Kidney capillary endothelial cell (primary cell): ENCODE results near the gene CYGB.
A peak's percentile ranks its signal among the peaks of the same experiment; 100 is the strongest.

ENCODE experiments used
- DNase-seq: peaks from one replicate; pipeline ENCODE4 v3.0.0-alpha.2; 2018; ENCODE audit warnings: low spot score

Gene CYGB

GRCh38 chr17:76500747-76501017, 36.8 kb downstream of the CYGB start:
- no peak for DNase-seq

GRCh38 chr17:76500074-76500746, 37.3 kb downstream of the CYGB start:
- no peak for DNase-seq

- DNase-seq = no peak
These were observed 38.2 kb downstream of the CYGB start for GRCh38 chr17:76499267-76499667.

- DNase-seq = no peak
These were observed 38.6 kb downstream of the CYGB start for GRCh38 chr17:76498876-76499251.

- peak; percentile 78 for DNase-seq
These were observed 39.3 kb downstream of the CYGB start for GRCh38 chr17:76497979-76498875.

- no peak for DNase-seq
These were observed 39.9 kb downstream of the CYGB start for GRCh38 chr17:76497699-76497978.

GRCh38 chr17:76496464-76496863, 41.0 kb downstream of the CYGB start:
- no peak for DNase-seq

GRCh38 chr17:76495663-76496400, 41.7 kb downstream of the CYGB start:
- DNase-seq = no peak

GRCh38 chr17:76493505-76494167, 43.9 kb downstream of the CYGB start:
- no peak for DNase-seq

DNA sequence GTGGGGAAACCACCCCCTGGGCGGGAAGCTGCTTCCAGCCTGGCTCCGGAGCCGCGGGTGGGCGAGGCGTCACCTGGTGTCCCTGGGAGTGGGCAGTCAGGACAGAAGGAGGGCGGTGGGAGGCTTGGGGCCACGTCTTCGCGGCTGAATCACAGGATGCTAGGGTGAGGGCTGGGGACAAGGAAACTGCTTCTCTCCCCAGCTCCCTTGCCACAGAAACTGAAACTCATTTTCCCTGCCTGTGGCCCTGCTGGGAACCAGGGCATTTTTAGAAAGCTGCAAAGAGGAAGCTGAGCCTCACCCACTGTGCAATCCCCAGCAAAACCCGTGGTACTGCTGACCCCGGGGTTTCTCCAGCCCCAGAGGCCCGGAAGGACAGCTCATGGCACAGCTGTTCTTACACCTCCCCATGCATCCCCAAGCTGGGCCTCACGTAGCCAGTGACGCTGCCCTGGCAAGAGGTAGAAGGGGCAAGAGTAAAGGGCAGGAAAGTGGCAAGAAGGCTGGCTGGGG, 44.5 kb downstream of the CYGB start:
- peak; percentile 82 for DNase-seq

DNA sequence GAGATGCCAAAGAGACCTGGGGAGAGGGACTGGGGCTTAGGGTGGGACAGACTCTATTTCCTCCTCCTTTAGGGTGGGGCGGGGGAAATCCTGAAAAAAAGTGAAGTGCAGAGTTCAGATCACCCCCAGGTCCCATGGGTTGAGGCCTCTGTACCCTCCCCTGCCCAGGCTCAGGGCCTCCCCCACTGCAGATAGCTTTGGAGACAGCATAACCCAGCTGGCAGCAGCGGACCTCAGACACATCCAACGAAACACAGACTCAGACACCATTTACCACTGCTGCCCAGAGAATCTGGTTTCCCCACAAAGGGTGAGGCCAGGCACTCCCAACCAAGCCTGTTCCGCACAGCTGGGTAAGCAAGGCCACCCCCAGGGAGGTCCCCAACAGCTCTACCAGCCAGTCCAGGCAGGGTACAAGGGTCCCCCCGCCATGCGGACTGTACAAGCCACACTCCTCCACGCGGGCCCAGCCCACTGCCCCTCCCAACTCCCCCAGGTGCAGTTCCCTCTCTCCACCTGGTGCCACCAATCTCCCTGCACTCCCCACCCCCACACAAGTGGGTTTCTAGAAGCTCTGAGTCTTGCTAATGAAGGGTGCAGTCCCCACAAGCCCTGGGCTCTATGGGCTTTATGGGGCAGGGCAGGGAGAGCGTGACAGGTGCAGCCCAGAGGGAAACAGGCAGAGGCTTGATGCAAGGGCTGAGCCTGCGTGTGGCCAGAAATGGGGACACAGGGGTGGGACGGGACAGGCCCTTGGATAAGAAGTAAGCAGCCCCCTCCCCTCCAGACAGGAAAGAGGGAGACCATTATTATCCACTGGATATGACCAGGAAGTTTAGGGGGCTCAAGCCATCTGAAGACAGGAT, 45.2 kb downstream of the CYGB start:
- no peak for DNase-seq

DNA sequence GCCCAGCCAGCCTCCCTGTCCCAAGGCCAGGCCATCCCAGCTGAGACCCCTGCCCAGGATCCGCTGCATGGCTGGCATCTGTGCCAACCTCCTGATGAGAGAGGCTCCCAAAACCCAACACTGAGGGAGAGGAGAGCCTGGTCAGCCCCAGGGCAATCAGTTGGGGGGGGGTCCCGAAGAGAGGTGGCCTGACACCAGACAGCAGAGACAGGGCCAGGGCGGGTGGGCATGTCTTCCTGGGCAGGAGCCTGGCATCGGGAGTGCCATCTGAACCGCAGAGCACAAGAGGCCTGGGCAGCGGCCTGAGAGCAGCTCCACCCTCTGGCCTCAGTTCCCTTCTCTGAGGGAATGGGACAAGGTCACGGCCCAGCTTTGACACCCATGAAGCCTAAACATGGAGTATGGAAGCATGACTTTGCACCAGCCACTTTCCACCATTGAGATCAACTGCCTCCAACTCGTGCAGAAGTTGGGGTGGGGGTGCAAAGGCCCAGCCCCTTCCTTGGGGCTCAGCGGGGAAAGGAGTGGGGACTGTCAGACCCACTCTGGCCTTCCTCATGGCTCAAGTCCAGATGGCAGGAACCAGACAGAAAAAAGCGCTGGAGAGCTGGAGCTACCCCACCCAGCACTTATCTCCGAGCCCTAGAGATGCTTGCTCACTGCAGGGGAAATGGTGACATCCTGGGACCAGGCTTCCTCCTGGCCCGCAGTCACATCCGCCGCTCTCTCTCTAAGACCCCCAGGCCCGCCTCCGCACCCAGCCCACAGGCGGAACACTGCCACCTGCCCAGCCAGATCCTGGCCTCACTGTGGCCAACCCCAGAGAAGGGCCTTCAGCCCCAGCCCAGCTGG, 46.0 kb downstream of the CYGB start:
- DNase-seq = no peak

DNA sequence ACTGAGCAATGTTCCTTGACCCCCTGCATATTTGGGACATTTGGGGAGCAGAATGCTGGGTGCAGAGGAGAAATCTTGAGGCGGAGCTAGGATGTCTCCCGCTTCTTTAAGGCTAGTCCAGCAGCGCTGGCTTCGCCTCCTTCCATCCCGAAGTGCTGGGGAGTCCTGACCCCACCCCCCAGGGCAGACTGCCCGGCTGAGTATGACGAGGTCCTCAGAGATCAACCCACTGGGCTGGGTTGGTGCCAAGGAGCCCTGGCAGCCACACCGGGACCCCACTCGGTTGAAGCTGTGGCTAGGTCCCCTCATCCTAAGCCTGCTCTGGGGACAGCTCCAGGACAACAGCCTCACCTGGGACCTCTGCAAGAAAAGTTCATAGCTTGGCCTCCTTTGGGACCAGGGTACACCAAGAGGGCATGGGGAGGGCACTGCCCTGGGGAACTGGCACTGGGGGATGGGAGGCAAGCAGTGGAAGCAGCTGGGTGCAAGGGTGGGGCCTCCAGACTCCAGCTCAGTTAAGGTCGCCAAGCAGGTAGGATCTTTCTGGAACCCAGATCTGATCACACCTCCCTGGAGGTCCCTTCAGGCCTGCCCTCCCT, 47.3 kb downstream of the CYGB start:
- no peak for DNase-seq

GRCh38 chr17:76487451-76488192, 49.9 kb downstream of the CYGB start:
- no peak for DNase-seq

GRCh38 chr17:76485569-76485968, 51.9 kb downstream of the CYGB start:
- peak; percentile 59 for DNase-seq

DNA sequence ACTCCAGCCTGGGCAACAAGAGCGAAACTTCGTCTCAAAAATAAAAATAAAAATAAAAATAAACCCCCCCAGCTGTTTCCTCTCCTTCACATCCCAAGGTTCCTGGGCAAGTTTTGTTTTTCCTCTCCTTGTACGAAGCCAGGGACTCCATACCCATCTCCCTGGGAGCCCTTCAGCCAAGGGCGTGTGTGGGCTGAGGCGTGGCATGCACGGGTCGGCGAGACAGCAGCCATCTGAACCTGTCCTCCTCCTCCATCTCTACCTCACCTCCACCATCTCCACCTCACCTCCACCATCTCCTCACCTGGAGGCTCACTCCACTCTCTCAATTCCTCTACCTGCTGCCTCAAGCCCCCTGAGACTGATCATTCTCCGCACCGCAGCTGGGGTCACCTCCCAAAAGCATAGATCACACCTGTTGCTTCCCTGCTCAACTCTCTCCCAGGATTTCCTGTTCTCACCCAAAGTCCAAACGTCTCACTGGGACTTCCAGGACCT, 53.2 kb downstream of the CYGB start:
- no peak for DNase-seq

GRCh38 chr17:76481071-76481655, 56.3 kb downstream of the CYGB start:
- no peak for DNase-seq

DNA sequence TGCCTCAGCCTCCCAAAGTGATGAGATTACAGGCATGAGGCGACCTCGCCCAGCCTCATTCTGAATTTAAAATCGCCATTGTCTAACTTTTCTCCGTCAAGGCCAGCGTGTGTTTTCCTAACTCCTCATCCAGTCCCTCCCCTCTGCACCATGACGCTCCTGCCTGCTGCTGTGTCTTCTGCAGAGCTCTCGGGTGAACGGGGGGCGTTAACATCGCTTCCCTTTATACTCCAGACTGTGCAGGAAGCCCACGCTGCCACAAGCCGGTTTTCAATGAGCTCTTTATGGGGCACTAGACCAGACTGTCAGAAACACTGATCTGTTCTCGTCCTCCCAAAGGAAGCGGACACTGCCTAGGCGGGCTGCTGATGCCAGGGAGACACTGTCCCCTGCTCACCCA, 56.9 kb downstream of the CYGB start:
- DNase-seq = no peak

- no peak for DNase-seq
These were observed 57.9 kb downstream of the CYGB start for GRCh38 chr17:76479515-76480060.
